C4-2B (cell line): ENCODE measurements around the gene BMX.

Source experiments
- CTCF ChIP-seq: fragments of 450-650 bp; conservative IDR thresholded peaks from 2 replicates; pipeline ENCODE4 v1.5.1; 2017; ENCODE audit warnings: mild to moderate bottlenecking
- ZFX ChIP-seq: fragments of 450-650 bp; IDR thresholded peaks from 2 replicates; pipeline ENCODE4 v1.6.1; 2017

- no peak for TF ChIP-seq CTCF
- TF ChIP-seq ZFX: no peak
These were observed 100.1 kb downstream of the BMX start, which contains the start of gene ACE2 for GRCh38 chrX:15600745-15601144.
